ENCODE measurements around the gene APP.
"Not testable (repeated sequence)": the region's sequence is repeated elsewhere in the genome, so short reads cannot be mapped to it uniquely, and the experiment has no call there.

The APP gene

GRCh38 chr21:26082549-26082948 lies 88.0 kb downstream of the APP start:
- DNase-seq (ENCODE audit: low read depth, low spot score): no peak
- in situ Hi-C loops (cut with HindIII; ENCODE audit: low sequenced_read_pairs): no loop called here
- TF ChIP-seq, protein P1, sequence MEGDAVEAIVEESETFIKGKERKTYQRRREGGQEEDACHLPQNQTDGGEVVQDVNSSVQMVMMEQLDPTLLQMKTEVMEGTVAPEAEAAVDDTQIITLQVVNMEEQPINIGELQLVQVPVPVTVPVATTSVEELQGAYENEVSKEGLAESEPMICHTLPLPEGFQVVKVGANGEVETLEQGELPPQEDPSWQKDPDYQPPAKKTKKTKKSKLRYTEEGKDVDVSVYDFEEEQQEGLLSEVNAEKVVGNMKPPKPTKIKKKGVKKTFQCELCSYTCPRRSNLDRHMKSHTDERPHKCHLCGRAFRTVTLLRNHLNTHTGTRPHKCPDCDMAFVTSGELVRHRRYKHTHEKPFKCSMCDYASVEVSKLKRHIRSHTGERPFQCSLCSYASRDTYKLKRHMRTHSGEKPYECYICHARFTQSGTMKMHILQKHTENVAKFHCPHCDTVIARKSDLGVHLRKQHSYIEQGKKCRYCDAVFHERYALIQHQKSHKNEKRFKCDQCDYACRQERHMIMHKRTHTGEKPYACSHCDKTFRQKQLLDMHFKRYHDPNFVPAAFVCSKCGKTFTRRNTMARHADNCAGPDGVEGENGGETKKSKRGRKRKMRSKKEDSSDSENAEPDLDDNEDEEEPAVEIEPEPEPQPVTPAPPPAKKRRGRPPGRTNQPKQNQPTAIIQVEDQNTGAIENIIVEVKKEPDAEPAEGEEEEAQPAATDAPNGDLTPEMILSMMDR (IDR thresholded peaks at IDR 0.05; ENCODE audit: low read depth, low read length): no peak
- no peak overlapping the region for H3K4me3 ChIP-seq (ENCODE audit: low read depth, low read length)

DNA sequence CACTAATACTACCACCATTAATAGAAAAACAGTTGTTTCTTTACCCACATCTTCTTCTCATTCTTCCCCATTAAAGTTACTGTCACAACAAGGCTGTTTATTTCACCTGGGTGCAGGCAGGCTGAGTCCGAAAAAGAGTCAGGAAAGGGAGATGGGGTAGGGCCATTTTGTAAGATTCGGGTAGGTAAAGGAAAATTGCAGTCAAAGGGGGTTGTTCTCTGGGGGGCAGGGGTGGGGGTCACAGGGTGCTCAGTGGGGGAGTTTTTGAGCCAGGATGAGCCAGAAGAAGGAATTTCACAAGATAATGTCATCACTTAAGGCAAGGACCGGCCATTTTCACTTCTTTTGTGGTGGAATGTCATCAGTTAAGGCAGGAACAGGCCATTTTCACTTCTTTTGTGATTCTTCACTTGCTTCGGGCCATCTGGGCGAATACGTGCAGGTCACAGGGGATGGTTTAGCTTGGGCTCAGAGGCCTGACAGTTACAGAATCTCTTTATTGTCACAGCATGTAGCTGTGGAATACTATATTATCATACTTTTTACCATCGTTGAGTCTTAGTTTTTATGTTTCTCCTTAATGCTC lies 89.3 kb downstream of the APP start:
- in situ Hi-C loops (cut with HindIII; ENCODE audit: low sequenced_read_pairs); DNase-seq (ENCODE audit: low read depth, low spot score); H3K4me3 ChIP-seq (ENCODE audit: low read depth, low read length): not testable (repeated sequence)

- in situ Hi-C loops (cut with HindIII; ENCODE audit: low sequenced_read_pairs): no loop called here
- DNase-seq (ENCODE audit: low read depth, low spot score): no peak
- no peak overlapping the region for H3K4me3 ChIP-seq (ENCODE audit: low read depth, low read length)
- TF ChIP-seq, protein P1 (IDR thresholded peaks at IDR 0.05; ENCODE audit: low read depth, low read length): no peak
Observed at GRCh38 chr21:26080211-26080610, 90.4 kb downstream of the APP start.

DNA sequence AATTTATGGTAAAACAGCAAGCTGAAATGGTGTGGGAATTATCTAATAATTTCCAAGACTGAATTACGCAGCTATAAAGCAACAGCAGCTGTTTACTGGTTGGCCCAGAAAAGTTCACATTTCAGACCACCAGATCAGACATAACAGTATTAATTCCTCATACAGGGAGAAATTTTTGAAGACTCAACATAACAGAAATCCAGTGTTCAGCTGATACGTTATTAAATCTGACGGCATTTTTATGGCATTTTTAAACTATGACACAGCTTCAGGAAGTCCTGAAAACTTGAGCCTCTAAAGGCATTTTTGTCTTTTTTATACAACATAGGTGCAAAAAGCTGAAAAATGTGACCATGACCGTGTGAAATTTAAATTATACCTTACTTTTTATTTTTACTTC lies 91.2 kb downstream of the APP start:
- peak; percentile 58 for DNase-seq (ENCODE audit: low read depth, low spot score)
- TF ChIP-seq, protein P1 (IDR thresholded peaks at IDR 0.05; ENCODE audit: low read depth, low read length): no peak
- H3K4me3 ChIP-seq (ENCODE audit: low read depth, low read length): no peak overlapping the region
- in situ Hi-C loops (cut with HindIII; ENCODE audit: low sequenced_read_pairs): no loop called here

- DNase-seq (ENCODE audit: low read depth, low spot score): no peak
- no peak overlapping the region for H3K4me3 ChIP-seq (ENCODE audit: low read depth, low read length)
- in situ Hi-C loops (cut with HindIII; ENCODE audit: low sequenced_read_pairs): no loop called here
- TF ChIP-seq, protein P1 (IDR thresholded peaks at IDR 0.05; ENCODE audit: low read depth, low read length): no peak
Observed at GRCh38 chr21:26077521-26077920, 93.0 kb downstream of the APP start.

DNA sequence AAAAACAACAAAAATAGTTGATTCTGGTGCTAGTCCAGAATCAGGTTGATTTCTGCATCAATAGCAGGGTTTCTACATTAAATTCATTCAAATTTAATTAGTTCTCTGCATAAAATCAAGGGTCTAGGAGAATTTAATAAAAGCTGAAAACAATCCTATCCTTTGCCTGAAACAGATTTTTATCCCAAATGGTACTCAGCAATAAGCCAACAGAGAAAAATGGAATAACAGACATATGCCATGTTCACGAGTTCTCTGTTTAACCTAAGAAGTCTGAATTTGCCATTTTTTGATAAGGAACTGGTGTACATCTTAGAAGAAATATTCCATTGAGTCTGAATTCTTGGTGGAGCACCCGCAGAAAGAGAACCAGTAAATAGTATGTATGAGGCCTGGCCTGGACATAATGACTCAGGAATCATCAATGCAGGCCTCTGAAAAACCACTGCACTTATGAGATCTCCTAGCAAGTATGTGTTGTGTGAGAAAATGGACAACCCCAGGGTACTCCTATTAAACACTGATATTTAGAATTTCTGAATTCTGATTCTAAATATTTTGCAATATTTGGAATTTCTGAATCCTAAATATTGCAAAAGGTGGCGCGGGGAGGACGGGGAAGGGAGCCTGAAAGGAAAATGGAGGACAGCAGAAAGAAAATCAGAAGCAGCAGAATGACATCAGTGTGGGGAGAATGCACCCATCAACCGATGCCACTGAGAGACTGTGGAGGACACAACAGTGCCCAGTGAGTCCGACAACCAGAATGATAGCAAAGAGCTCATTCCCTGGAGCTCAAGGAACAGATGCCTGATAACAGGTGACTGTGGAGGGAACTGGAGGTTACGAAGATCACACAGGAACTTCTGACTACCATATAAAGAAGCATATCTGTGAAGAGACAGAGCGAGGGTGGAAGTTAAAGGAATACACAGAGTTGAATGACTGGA lies 97.6 kb downstream of the APP start:
- no peak overlapping the region for H3K4me3 ChIP-seq (ENCODE audit: low read depth, low read length)
- peak; percentile 83 for DNase-seq (ENCODE audit: low read depth, low spot score)
- TF ChIP-seq, protein P1 (IDR thresholded peaks at IDR 0.05; ENCODE audit: low read depth, low read length): no peak
- in situ Hi-C loops (cut with HindIII; ENCODE audit: low sequenced_read_pairs): no loop called here

GRCh38 chr21:26070822-26071425 lies 99.6 kb downstream of the APP start:
- TF ChIP-seq, protein P1 (IDR thresholded peaks at IDR 0.05; ENCODE audit: low read depth, low read length): no peak
- in situ Hi-C loops (cut with HindIII; ENCODE audit: low sequenced_read_pairs): no loop called here
- DNase-seq (ENCODE audit: low read depth, low spot score): peak; percentile 64
- peak overlapping the region; percentile 2 for H3K4me3 ChIP-seq (ENCODE audit: low read depth, low read length)

Data from astrocyte of the spinal cord (primary cell).